Skeletal muscle tissue (tissue), 4 donors: ENCODE data around the gene SSRP1. TPM values are rescaled to one million over a fixed set of nuclear protein-coding genes. Genes with fewer than 3 reads are reported as not detected.
A peak's percentile ranks its signal among the peaks of the same experiment; 100 is the strongest.

Experiments
- H3K27ac ChIP-seq: one replicate; pipeline ENCODE4 v1.7.0; 2013; ENCODE audit warnings: mild to moderate bottlenecking, low read depth, low read length, inconsistent platforms
- H3K27me3 ChIP-seq, 3 donors: one replicate each; pipeline ENCODE4 v1.7.0; 2013; ENCODE audit warnings: low read length in 3 of 3; ENCODE audit not compliant: control insufficient read depth in 3 of 3, insufficient read depth in 3 of 3
- H3K36me3 ChIP-seq, 3 donors: one replicate each; pipeline ENCODE4 v1.7.0; 2013; ENCODE audit warnings: low read length in 3 of 3; ENCODE audit not compliant: control insufficient read depth in 3 of 3, insufficient read depth in 3 of 3
- H3K4me1 ChIP-seq, 3 donors: one replicate each; pipeline ENCODE4 v1.7.0; 2013; ENCODE audit warnings: low read length in 3 of 3, mild to moderate bottlenecking in 3 of 3; ENCODE audit not compliant: control insufficient read depth in 3 of 3, insufficient read depth in 3 of 3
- H3K4me3 ChIP-seq, 3 donors: one replicate each; pipeline ENCODE4 v1.7.0; 2013; ENCODE audit warnings: low read length in 3 of 3
- H3K9ac ChIP-seq, 3 donors: one replicate each; pipeline ENCODE4 v1.7.0; 2013; ENCODE audit warnings: low read length in 3 of 3, mild to moderate bottlenecking in 3 of 3, moderate library complexity in 2 of 3, low read depth in 1 of 3
- H3K9me3 ChIP-seq, 3 donors: one replicate each; pipeline ENCODE4 v1.7.0; 2013; ENCODE audit warnings: low read length in 3 of 3; ENCODE audit not compliant: control insufficient read depth in 3 of 3
- total RNA-seq: library from RNA; depleted of rRNA; stranded (reverse); fragments of >200 nt; gene quantifications from one replicate; pipeline ENCODE4 v1.2.3, GENCODE V29; 2014
- donor health status: Osteomylitis.

Gene SSRP1, protein sequence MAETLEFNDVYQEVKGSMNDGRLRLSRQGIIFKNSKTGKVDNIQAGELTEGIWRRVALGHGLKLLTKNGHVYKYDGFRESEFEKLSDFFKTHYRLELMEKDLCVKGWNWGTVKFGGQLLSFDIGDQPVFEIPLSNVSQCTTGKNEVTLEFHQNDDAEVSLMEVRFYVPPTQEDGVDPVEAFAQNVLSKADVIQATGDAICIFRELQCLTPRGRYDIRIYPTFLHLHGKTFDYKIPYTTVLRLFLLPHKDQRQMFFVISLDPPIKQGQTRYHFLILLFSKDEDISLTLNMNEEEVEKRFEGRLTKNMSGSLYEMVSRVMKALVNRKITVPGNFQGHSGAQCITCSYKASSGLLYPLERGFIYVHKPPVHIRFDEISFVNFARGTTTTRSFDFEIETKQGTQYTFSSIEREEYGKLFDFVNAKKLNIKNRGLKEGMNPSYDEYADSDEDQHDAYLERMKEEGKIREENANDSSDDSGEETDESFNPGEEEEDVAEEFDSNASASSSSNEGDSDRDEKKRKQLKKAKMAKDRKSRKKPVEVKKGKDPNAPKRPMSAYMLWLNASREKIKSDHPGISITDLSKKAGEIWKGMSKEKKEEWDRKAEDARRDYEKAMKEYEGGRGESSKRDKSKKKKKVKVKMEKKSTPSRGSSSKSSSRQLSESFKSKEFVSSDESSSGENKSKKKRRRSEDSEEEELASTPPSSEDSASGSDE
- total RNA-seq: 38.6 TPM

DNA sequence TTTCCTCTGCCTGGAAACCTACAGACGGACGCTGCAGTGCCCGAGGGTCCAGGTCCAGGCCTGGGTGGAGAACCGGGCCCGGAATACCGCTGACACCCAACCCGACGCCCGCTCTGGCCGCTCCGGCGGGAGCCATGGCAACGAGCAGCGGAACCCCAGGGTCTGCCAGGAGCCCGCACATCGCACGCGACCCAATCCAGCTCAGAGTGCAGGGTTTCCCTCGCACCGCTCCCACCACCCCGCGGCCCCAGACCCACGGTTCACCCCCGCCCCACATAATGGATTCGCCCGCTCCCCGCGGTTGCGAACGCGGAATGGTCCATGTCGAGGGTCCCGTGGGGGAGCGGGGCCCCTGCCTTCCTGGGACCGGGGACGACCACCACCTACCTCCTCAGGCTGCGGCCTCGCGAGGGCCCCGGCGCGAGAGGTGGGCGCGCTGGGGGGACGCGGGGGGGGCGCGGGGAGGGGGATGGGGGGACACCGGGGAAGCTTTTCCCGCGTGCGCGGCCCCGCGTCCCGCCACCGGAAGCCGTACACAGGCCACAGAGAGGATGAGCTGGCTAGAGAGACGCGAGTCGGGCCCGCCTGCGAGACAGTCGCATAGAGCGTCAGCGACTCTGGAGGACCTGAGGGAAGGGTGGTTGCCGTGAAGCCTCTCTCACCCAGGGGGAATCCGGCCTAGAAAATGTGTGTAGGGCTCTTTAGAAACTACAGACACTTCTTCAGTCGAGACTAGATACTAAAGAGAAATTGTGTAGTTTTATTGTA, at the start of gene SSRP1:
TSS of gene SSRP1 (minus strand) at position 550 of the 768 bp plus-strand sequence. CDS start 771 bp downstream, outside the sequence.
- Histone ChIP-seq H3K9ac (peak within 1 kb of the TSS; percentile 81 to 93 (median 90)), H3K27me3 (no peaks in the 10 kb centered on the region), H3K4me1 (peaks cover 18 to 21% (median 19%) of the 10 kb centered on the region in 3 donors)

DNA sequence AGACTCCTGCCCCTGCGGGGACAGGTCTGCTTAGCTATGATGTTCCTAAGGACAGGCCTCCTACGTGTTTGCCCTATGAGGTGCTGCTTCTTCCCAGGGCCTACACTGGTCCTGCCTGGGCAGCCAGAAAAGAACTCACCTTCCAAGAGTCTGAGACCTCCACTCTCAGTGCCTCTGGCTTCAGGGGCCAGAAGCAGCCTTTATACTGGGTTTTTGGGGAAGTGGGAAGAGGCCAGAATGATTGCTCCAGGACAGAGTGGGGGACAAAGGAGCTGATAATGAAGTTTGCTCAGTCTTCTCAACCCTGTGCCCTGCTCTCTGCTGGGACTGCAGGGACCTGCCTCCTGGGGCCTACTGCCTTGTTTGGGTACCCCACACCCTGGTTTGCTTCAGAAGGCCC, 45.3 kb upstream of the SSRP1 start, which contains the start of gene PRG3:
TSS of gene PRG3 (minus strand) at position 176 of the 400 bp plus-strand sequence. CDS start 442 bp downstream, outside the sequence.
- H3K9me3 ChIP-seq: no peaks in the 10 kb centered on the region
- peaks cover 0 to 11% (median 7%) of the 10 kb centered on the region in 3 donors for H3K27me3 ChIP-seq
- no peak within 1 kb of the TSS for H3K4me3 ChIP-seq
- peaks cover 2 to 7% (median 4%) of the 10 kb centered on the region in 3 donors for H3K4me1 ChIP-seq
- no peaks in the 10 kb centered on the region for H3K36me3 ChIP-seq
- no peak within 1 kb of the TSS for H3K27ac ChIP-seq
- H3K9ac ChIP-seq: no peak within 1 kb of the TSS

More for the DNA sequence above, at the start of gene SSRP1:
- H3K36me3 ChIP-seq: peaks cover 24 to 37% (median 35%) of the 10 kb centered on the region in 3 donors
- H3K9me3 ChIP-seq: no peaks in the 10 kb centered on the region
- H3K4me3 ChIP-seq: peak within 1 kb of the TSS; percentile 82 to 90 (median 90)
- H3K27ac ChIP-seq: peak within 1 kb of the TSS; percentile 82

DNA sequence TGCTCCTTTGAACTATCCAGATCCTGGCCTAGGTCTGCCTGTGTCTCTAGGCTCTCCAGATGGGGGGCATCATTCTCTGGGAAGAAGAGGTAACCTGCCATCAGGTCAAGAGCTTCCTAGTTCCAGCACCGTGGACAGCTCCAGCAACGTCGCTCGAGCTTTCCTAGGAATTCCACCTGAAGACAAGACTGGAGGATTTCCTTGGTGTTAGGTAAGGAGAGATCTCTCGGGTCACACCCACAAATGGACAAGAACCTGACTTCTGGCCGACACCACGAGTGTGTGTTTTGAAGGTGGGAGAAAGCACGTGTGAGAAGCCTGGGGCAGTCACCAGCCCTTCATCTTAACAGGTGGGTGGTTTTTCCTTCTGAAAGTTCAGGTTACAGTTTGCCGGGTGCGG, 44.0 kb upstream of the SSRP1 start:
- no peaks in the 10 kb centered on the region for H3K4me1 ChIP-seq
- H3K4me3 ChIP-seq: no peak overlapping the region
- H3K27me3 ChIP-seq: peaks cover 0 to 11% (median 7%) of the 10 kb centered on the region in 3 donors
- no peak overlapping the region for H3K9ac ChIP-seq
- H3K9me3 ChIP-seq: no peaks in the 10 kb centered on the region
- H3K27ac ChIP-seq: no peak overlapping the region
- H3K36me3 ChIP-seq: no peaks in the 10 kb centered on the region

DNA sequence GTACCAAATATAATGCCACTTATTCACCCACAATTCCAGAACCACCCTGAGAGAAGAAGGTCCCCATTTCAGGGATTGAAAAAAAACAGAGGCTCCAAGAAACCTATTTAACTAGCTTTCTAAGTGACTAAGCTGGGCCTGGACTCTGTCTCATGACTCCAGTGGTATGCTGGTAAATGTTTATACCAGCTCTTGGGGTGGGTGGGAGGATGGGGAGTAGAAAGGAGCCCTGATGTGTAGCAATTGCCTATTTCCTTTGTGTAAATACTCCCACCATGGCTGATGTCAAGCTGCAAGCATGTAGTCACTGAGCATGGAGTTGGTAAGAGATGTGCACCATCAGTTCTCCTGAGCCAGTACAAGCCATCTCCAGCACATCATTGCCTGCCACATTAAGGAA, 42.5 kb upstream of the SSRP1 start:
- Histone ChIP-seq H3K4me3 (no peak overlapping the region), H3K27me3 (peaks cover 0 to 11% (median 7%) of the 10 kb centered on the region in 3 donors), H3K9me3 (no peaks in the 10 kb centered on the region), H3K27ac (no peak overlapping the region), H3K4me1 (no peaks in the 10 kb centered on the region), H3K9ac (no peak overlapping the region), H3K36me3 (no peaks in the 10 kb centered on the region)

DNA sequence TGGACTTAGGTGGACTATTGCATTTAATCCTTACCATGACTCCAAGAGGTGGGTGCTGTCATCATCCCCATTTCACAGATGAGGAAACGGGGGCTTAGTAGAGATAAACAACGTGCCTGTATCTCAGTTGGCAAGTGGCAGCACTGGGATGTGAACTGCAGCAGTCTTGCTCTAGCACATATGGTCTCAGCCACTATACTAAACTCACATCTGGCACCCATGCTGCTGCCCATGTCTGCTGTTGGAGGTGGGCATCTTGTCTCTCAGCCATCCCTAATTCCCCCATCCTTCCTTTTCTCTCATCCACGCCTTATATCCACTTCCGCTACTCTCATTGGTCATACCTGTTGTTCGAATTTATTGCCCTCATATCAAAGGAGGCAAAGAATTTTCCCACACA, 41.4 kb upstream of the SSRP1 start:
- Histone ChIP-seq H3K27me3 (peaks cover 0 to 11% (median 7%) of the 10 kb centered on the region in 3 donors), H3K27ac (no peak overlapping the region), H3K9ac (no peak overlapping the region), H3K9me3 (no peaks in the 10 kb centered on the region), H3K4me3 (no peak overlapping the region), H3K36me3 (no peaks in the 10 kb centered on the region), H3K4me1 (no peaks in the 10 kb centered on the region)

DNA sequence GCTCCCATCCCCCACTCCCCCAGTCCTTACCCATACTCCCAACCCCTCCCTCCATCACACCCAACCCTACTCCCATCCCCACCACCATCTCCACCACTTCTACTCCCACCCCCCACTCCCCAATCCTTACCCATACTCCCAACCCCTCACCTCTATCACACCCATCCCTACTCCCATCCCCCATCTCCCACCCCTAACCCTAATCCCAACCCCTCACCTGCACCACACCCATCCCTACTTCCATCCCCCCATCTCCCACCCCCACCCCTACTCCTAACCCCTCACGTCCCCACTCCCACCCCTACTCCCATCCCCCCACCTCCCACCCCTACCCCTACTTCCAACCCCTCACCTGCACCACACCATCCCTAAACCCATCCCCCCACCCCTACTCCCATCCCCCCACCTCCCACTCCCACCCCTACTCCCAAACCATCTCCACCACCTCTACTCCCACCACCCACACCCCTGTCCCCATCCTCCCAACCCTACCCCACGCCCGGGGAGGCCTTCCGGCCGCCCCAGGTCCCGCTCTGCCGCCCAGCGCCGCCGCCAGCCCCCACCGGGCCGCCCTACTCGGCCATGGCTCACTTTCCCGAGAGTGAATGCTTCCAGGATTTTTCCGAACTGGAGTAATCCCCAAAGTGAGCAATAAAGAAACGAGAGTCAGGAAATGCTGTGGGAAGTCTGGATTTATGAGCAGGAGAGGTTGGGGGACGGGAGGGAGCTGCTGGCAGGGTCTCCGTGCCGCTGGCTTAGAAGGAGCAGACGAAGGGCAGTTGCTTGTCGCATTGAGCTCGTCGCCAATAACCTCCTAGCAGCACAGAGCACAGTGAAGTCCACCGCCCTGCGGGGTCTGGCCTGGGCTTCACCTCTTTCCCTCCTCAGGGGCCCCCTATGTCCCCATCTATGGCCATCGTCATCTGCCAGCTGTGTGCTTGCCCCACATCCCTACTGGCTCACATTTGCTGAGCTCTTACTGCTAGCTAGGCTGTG, 40.7 kb upstream of the SSRP1 start:
- H3K9me3 ChIP-seq: no peaks in the 10 kb centered on the region
- H3K27ac ChIP-seq: no peak overlapping the region
- no peak overlapping the region for H3K9ac ChIP-seq

DNA sequence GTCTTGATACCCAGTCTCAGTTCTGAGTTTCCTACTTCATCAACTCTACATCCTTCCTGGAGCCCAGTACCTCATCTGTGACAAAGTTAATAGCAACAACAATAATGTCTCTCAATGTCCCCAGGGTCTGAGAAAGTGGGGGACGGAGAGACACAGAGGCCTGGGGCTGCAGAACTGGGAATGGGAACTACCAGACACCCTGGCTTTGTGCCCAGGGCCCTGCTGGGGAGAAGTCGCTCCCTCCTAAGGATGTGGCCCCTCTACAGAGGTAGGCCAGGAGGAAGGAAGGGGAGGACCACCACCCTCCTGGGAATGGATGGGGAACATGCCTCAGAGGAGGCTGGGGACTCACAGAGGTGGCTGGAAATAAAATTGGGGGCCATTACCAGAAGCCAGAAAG, 39.8 kb upstream of the SSRP1 start:
- Histone ChIP-seq H3K4me3 (no peak overlapping the region), H3K27ac (no peak overlapping the region), H3K36me3 (no peaks in the 10 kb centered on the region), H3K9ac (no peak overlapping the region), H3K9me3 (no peaks in the 10 kb centered on the region), H3K4me1 (no peaks in the 10 kb centered on the region), H3K27me3 (peaks cover 0 to 11% (median 7%) of the 10 kb centered on the region in 3 donors)

More for the DNA sequence above, 40.7 kb upstream of the SSRP1 start:
- H3K36me3 ChIP-seq: no peaks in the 10 kb centered on the region
- no peak overlapping the region for H3K4me3 ChIP-seq
- H3K4me1 ChIP-seq: no peaks in the 10 kb centered on the region
- H3K27me3 ChIP-seq: peaks cover 0 to 11% (median 7%) of the 10 kb centered on the region in 3 donors

DNA sequence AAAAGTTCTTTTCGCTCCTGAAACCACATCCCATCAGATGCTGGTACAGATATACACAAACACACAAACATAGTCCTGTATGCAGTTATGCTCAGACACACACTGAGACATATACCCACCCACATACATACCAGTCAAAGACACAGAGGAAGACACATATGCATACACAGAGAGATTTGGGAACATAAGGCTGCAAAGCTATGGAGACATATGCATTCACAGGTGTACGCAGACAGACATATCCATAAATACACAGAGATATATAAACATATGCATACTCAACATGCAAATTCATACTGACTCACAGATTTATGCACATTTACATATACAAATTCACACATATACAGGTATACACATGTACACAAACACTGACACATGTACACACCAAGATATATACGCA, 39.3 kb upstream of the SSRP1 start:
- no peak overlapping the region for H3K27ac ChIP-seq

DNA sequence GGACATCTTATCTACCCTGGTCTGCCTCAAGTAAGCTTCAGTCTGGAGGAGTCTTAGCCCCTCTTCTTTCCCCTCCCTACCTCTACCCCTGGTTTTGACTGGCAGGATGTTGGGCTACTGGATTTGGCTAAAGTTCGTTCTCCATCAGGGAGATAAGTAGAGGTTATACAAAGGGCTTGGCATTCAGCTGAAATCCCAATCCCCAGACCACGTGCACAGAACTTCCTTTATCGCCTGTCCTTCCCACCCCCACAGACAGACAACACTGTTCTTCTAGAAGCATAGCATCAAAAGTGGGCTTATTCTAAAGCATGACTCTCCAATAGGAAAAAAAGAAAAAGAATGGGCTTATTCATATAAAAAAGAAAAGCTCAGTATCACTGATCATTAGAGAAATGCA, 37.5 kb upstream of the SSRP1 start:
- no peak overlapping the region for H3K4me3 ChIP-seq
- H3K9ac ChIP-seq: no peak overlapping the region
- H3K4me1 ChIP-seq: peaks cover 0 to 3% (median 0%) of the 10 kb centered on the region in 3 donors
- peaks cover 1 to 7% (median 4%) of the 10 kb centered on the region in 3 donors for H3K27me3 ChIP-seq
- H3K36me3 ChIP-seq: no peaks in the 10 kb centered on the region
- no peak overlapping the region for H3K27ac ChIP-seq
- H3K9me3 ChIP-seq: no peaks in the 10 kb centered on the region

More for the DNA sequence above, 39.3 kb upstream of the SSRP1 start:
- Histone ChIP-seq H3K4me1 (no peaks in the 10 kb centered on the region), H3K9me3 (no peaks in the 10 kb centered on the region), H3K9ac (no peak overlapping the region), H3K4me3 (no peak overlapping the region), H3K27me3 (peaks cover 0 to 11% (median 7%) of the 10 kb centered on the region in 3 donors), H3K36me3 (no peaks in the 10 kb centered on the region)
